GM06990 (cell line): Measurements from ENCODE around the gene BRSK1.
"Not testable (repeated sequence)": the region's sequence is repeated elsewhere in the genome, so short reads cannot be mapped to it uniquely, and the experiment has no call there.

Source experiments
- DNase-seq: peaks from one replicate; pipeline ENCODE4 v3.0.0-alpha.2; 2011; ENCODE audit not compliant: insufficient read length; ENCODE audit errors: extremely low read depth
- H3K27me3 ChIP-seq: replicated peaks from 2 replicates; pipeline ENCODE4 v1.6.0; 2011; ENCODE audit warnings: low read length; ENCODE audit not compliant: control insufficient read depth, insufficient read depth
- H3K36me3 ChIP-seq: 2 replicates; pipeline ENCODE4 v1.5.1; 2011; ENCODE audit warnings: low read length; ENCODE audit not compliant: control insufficient read depth, insufficient read depth
- H3K4me3 ChIP-seq: replicated peaks from 2 replicates; pipeline ENCODE4 v1.5.1; 2011; ENCODE audit warnings: low read depth, mild to moderate bottlenecking, control low read depth, low read length
- TF ChIP-seq, protein P1 (sequence below): IDR thresholded peaks from 2 replicates; pipeline ENCODE4 v1.5.1; 2011; ENCODE audit warnings: low read length, control low read depth, mild to moderate bottlenecking, inconsistent platforms; ENCODE audit not compliant: insufficient read depth, poor library complexity, severe bottlenecking

Gene BRSK1

DNA sequence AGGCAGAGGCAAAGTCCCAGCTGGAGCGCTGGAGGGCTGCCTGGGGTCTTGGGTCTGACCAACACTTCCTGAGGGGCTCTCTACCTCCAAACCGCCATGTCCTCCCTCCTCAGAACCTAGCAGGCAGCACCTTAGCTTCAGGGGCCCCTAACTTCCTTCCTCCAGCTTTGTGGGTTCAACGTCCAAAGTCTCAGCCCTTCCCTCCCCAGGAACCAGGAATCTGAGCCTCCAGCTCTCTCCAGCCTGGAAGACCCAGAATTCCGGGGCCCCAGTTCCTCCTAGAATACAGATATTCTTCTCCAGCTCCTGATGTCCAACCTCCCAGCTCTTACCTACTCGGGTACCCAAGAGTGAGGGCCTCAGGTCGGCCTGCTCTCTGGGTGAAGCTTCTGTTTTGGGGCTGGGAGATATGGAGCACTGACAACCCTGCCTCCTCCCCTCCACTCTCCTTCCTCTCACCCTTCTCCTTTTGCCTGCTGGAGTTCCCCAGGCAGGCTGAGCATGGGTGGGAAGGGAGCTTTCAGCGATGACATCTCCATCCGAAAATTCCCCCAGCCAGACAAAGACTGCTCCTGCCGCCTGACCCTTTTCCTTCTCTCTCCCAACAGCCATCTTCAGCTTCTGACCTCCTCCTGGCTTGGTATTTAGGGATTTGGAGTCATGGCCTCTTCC is 37.8 kb downstream of the BRSK1 start:
- TF ChIP-seq, protein P1, sequence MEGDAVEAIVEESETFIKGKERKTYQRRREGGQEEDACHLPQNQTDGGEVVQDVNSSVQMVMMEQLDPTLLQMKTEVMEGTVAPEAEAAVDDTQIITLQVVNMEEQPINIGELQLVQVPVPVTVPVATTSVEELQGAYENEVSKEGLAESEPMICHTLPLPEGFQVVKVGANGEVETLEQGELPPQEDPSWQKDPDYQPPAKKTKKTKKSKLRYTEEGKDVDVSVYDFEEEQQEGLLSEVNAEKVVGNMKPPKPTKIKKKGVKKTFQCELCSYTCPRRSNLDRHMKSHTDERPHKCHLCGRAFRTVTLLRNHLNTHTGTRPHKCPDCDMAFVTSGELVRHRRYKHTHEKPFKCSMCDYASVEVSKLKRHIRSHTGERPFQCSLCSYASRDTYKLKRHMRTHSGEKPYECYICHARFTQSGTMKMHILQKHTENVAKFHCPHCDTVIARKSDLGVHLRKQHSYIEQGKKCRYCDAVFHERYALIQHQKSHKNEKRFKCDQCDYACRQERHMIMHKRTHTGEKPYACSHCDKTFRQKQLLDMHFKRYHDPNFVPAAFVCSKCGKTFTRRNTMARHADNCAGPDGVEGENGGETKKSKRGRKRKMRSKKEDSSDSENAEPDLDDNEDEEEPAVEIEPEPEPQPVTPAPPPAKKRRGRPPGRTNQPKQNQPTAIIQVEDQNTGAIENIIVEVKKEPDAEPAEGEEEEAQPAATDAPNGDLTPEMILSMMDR: no peak
- Histone ChIP-seq H3K27me3 (no peaks in the 10 kb centered on the region), H3K4me3 (no peak overlapping the region), H3K36me3 (no peaks in the 10 kb centered on the region)
- no peak for DNase-seq

DNA sequence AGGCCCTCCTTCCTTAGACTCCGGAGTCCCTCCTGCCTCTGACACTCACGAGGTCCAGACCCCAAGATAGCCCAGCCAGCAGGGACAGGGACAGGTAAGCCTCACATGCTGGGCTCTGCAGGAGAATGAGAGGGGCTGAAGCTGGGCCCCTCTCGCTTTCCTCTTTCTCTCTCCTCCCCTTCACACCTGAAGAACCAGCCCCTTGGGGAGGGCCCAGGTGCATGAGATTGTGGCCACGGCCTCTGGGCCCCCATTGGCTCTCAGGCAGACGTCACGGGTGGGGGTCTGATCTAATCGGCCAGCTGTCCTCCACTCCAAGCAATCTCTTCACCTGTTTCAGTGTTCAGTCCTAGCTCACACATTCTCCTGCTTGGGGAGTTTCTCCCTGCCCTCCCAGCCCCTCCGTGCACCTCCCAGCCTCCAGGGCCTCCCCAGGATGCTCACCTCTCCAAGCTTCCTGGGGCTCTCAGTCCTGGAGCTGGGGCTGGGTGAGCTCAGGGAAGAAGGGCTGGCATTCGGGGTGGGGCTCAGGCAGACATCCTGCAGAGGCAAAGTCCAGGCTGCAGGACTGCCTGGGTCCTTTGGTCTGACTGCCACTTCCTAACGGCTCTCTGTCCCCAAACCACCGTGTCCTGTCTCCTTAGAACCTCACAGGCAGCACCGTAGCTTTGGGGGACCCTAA is 38.5 kb downstream of the BRSK1 start:
- TF ChIP-seq, protein P1: no peak
- Histone ChIP-seq H3K4me3 (no peak overlapping the region), H3K36me3 (no peaks in the 10 kb centered on the region), H3K27me3 (no peaks in the 10 kb centered on the region)
- no peak for DNase-seq

DNA sequence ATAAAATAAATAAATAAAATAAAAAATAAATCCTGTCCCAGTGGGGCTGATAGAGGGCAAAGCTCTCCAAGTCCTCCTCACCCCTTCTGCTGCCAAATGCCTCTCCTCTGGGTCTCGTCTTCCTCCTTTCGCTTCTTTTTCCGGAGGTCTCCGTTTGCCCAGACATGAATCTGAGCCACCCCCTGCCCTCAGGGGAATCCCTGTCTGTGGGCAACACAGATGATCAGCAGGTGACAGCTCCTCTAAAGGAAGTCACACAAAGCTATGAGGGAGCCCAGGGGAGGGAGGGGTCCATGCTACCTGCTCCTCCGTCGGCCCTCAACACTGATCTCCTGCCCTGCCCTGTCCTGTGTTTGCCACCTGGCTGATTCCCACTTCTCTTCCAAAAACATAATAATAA is 40.9 kb downstream of the BRSK1 start:
- TF ChIP-seq, protein P1: no peak
- Histone ChIP-seq H3K4me3 (no peak overlapping the region), H3K27me3 (no peaks in the 10 kb centered on the region), H3K36me3 (no peaks in the 10 kb centered on the region)
- DNase-seq: no peak

DNA sequence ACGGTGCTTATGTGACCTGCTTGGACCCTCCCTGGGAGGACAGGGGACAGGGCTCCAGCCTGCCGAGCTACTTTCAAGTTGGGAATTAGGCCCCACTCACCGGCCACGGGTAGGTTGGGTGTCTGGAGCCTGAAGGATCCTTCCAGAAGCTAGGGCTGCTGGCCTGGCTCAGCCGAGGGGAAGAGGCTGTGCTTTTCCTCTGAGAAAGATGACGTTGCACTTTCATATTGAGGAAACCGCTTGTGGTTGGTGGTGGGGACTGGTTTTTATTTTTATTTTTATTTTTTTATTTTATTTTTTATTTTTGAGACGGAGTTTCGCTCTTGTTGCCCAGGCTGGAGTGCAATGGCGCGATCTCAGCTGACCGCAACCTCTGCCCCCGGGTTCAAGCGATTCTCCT is 41.4 kb downstream of the BRSK1 start, which contains the start of gene TMEM150B:
Gene TMEM150B (minus strand): TSS at position 170 of the 400 bp plus-strand sequence. CDS start 4,305 bp downstream, outside the sequence.
- TF ChIP-seq, protein P1: no peak
- Histone ChIP-seq H3K27me3 (no peaks in the 10 kb centered on the region), H3K36me3 (no peaks in the 10 kb centered on the region), H3K4me3 (no peak within 1 kb of the TSS)
- DNase-seq: no peak

DNA sequence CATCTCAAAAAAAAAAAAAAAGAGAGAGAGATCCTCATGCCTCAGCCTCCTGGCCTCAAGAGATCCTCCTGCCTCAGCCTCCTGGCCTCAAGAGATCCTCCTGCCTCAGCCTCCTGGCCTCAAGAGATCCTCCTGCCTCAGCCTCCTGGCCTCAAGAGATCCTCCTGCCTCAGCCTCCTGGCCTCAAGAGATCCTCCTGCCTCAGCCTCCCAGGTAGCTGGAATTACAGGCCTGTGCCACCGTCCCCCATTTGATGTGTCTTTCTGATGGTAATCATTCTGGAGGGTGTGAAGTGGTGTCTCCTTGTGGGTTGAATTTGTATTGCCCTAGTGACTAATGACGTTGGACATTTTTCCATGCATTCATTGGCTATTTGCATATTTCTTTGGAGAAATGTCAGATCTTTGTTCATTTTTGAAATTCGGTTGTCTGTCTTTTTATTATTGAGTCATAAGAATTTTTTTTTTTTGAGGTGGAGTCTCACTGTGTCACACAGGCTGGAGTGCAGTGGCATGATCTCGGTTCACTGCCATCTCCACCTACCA is 45.0 kb downstream of the BRSK1 start:
- not testable (repeated sequence) for H3K27me3 ChIP-seq

DNA sequence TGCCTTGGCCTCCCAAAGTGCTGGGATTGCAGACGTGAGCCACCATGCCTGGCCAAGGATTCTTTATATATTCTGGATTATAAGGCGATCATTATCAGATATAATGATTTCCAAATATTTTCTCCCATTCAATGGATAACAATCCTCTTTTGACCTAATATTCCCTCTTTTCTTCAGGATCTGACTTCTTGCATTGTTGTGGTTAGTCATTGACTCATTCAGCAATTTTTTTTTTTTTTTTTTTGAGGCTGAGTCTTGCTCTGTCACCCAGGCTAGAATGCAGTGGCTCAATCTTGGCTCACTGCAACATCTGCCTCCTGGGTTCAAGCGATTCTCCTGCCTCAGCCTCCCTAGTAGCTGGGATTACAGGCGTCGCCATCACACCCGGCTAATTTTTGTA is 46.0 kb downstream of the BRSK1 start:
- H3K27me3 ChIP-seq, DNase-seq, H3K4me3 ChIP-seq, H3K36me3 ChIP-seq: not testable (repeated sequence)

More for the DNA sequence above, 45.0 kb downstream of the BRSK1 start:
- H3K4me3 ChIP-seq, H3K36me3 ChIP-seq, DNase-seq: not testable (repeated sequence)
